Skeletal muscle tissue (tissue), 4 donors: ENCODE data around the gene NLRC5. TPM values are rescaled to one million over a fixed set of nuclear protein-coding genes. Genes with fewer than 3 reads are reported as not detected.

Source experiments
- H3K27ac ChIP-seq: one replicate; pipeline ENCODE4 v1.7.0; 2013; ENCODE audit warnings: mild to moderate bottlenecking, low read depth, low read length, inconsistent platforms
- H3K27me3 ChIP-seq, 3 donors: one replicate each; pipeline ENCODE4 v1.7.0; 2013; ENCODE audit warnings: low read length in 3 of 3; ENCODE audit not compliant: control insufficient read depth in 3 of 3, insufficient read depth in 3 of 3
- H3K36me3 ChIP-seq, 3 donors: one replicate each; pipeline ENCODE4 v1.7.0; 2013; ENCODE audit warnings: low read length in 3 of 3; ENCODE audit not compliant: control insufficient read depth in 3 of 3, insufficient read depth in 3 of 3
- H3K4me1 ChIP-seq, 3 donors: one replicate each; pipeline ENCODE4 v1.7.0; 2013; ENCODE audit warnings: low read length in 3 of 3, mild to moderate bottlenecking in 3 of 3; ENCODE audit not compliant: control insufficient read depth in 3 of 3, insufficient read depth in 3 of 3
- H3K4me3 ChIP-seq, 3 donors: one replicate each; pipeline ENCODE4 v1.7.0; 2013; ENCODE audit warnings: low read length in 3 of 3
- H3K9ac ChIP-seq, 3 donors: one replicate each; pipeline ENCODE4 v1.7.0; 2013; ENCODE audit warnings: low read length in 3 of 3, mild to moderate bottlenecking in 3 of 3, moderate library complexity in 2 of 3, low read depth in 1 of 3
- H3K9me3 ChIP-seq, 3 donors: one replicate each; pipeline ENCODE4 v1.7.0; 2013; ENCODE audit warnings: low read length in 3 of 3; ENCODE audit not compliant: control insufficient read depth in 3 of 3
- total RNA-seq: library from RNA; depleted of rRNA; stranded (reverse); fragments of >200 nt; gene quantifications from one replicate; pipeline ENCODE4 v1.2.3, GENCODE V29; 2014
- donor health status: Osteomylitis.

NLRC5 gene
- total RNA-seq, 1 donor from 2014 or later, result 5.7 TPM

- Histone ChIP-seq H3K36me3 (peaks cover 40 to 54% (median 42%) of the 10 kb centered on the region in 3 donors), H3K4me3 (no peak overlapping the region), H3K4me1 (peaks cover 0 to 4% (median 0%) of the 10 kb centered on the region in 3 donors), H3K27ac (no peak overlapping the region), H3K27me3 (no peaks in the 10 kb centered on the region), H3K9me3 (no peaks in the 10 kb centered on the region), H3K9ac (no peak overlapping the region)
Measured at GRCh38 chr16:56946767-56947603, 42.4 kb upstream of the NLRC5 start.

- H3K4me1 ChIP-seq, result peaks cover 0 to 4% (median 0%) of the 10 kb centered on the region in 3 donors
- H3K9ac ChIP-seq, result no peak overlapping the region
- no peak overlapping the region for H3K27ac ChIP-seq
- H3K4me3 ChIP-seq, result no peak overlapping the region
- H3K27me3 ChIP-seq, result no peaks in the 10 kb centered on the region
- H3K36me3 ChIP-seq, result peaks cover 34 to 48% (median 36%) of the 10 kb centered on the region in 3 donors
- no peaks in the 10 kb centered on the region for H3K9me3 ChIP-seq
Measured at GRCh38 chr16:56947604-56947995, 41.8 kb upstream of the NLRC5 start.

GRCh38 chr16:56948234-56948633 is 41.1 kb upstream of the NLRC5 start:
- H3K27me3 ChIP-seq, result no peaks in the 10 kb centered on the region
- no peaks in the 10 kb centered on the region for H3K9me3 ChIP-seq
- peaks cover 28 to 42% (median 29%) of the 10 kb centered on the region in 3 donors for H3K36me3 ChIP-seq
- H3K4me3 ChIP-seq, result no peak overlapping the region
- H3K27ac ChIP-seq, result no peak overlapping the region
- H3K9ac ChIP-seq, result no peak overlapping the region
- H3K4me1 ChIP-seq, result peaks cover 0 to 4% (median 0%) of the 10 kb centered on the region in 3 donors

GRCh38 chr16:56950051-56950450 is 39.3 kb upstream of the NLRC5 start:
- no peaks in the 10 kb centered on the region for H3K27me3 ChIP-seq
- H3K36me3 ChIP-seq, result peaks cover 12 to 26% (median 13%) of the 10 kb centered on the region in 3 donors
- no peak overlapping the region for H3K27ac ChIP-seq
- no peak overlapping the region for H3K9ac ChIP-seq
- no peak overlapping the region for H3K4me3 ChIP-seq
- peaks cover 0 to 4% (median 0%) of the 10 kb centered on the region in 3 donors for H3K4me1 ChIP-seq
- no peaks in the 10 kb centered on the region for H3K9me3 ChIP-seq

GRCh38 chr16:56950455-56950854 is 38.9 kb upstream of the NLRC5 start:
- Histone ChIP-seq H3K27ac (no peak overlapping the region), H3K9me3 (no peaks in the 10 kb centered on the region), H3K27me3 (no peaks in the 10 kb centered on the region), H3K4me1 (peaks cover 0 to 4% (median 0%) of the 10 kb centered on the region in 3 donors), H3K36me3 (peaks cover 8 to 22% (median 9%) of the 10 kb centered on the region in 3 donors), H3K4me3 (no peak overlapping the region), H3K9ac (no peak overlapping the region)

GRCh38 chr16:56950881-56951771 is 38.2 kb upstream of the NLRC5 start:
- Histone ChIP-seq H3K36me3 (peaks cover 7 to 17% (median 8%) of the 10 kb centered on the region in 3 donors), H3K27ac (no peak overlapping the region), H3K9ac (no peak overlapping the region), H3K9me3 (no peaks in the 10 kb centered on the region), H3K27me3 (no peaks in the 10 kb centered on the region), H3K4me3 (no peak overlapping the region), H3K4me1 (peaks cover 0 to 4% (median 0%) of the 10 kb centered on the region in 3 donors)

- Histone ChIP-seq H3K4me3 (no peak overlapping the region), H3K27me3 (no peaks in the 10 kb centered on the region), H3K9ac (no peak overlapping the region), H3K36me3 (peaks cover 0 to 10% (median 0%) of the 10 kb centered on the region in 3 donors), H3K9me3 (no peaks in the 10 kb centered on the region), H3K4me1 (peaks cover 0 to 4% (median 0%) of the 10 kb centered on the region in 3 donors), H3K27ac (no peak overlapping the region)
Measured at GRCh38 chr16:56953006-56953405, 36.4 kb upstream of the NLRC5 start.

- Histone ChIP-seq H3K9me3 (no peaks in the 10 kb centered on the region), H3K4me1 (peaks cover 4 to 7% (median 7%) of the 10 kb centered on the region in 3 donors), H3K36me3 (no peaks in the 10 kb centered on the region), H3K27me3 (no peaks in the 10 kb centered on the region), H3K27ac (no peak overlapping the region), H3K4me3 (no peak overlapping the region), H3K9ac (no peak overlapping the region)
Measured at GRCh38 chr16:56956076-56956475, 33.3 kb upstream of the NLRC5 start.

GRCh38 chr16:56956756-56957155 is 32.6 kb upstream of the NLRC5 start:
- Histone ChIP-seq H3K9ac (no peak overlapping the region), H3K27me3 (no peaks in the 10 kb centered on the region), H3K4me1 (peaks cover 7 to 10% (median 8%) of the 10 kb centered on the region in 3 donors), H3K4me3 (no peak overlapping the region), H3K27ac (no peak overlapping the region), H3K9me3 (no peaks in the 10 kb centered on the region), H3K36me3 (no peaks in the 10 kb centered on the region)
